Measurements from ENCODE around the gene RBKS.
"Not testable (repeated sequence)": the region's sequence is repeated elsewhere in the genome, so short reads cannot be mapped to it uniquely, and the experiment has no call there.

DNA sequence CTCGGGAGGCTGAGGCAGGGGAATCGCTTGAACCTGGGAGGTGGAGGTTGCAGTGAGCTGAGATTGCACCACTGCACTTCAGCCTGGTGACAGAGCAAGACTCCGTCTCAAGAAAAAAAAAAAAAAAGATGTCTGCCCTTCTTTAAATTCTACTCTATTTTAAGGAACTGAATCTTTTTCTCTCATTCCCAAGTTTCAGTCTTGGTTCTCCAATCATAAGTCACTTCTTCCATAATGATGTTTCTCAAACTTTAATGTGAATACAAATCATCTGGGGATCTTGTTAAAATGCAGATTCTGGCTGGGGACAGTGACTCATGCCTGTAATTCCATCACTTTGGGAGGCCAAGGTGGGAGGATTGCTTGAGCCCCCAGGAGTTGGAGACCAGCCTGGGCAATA, 125.7 kb downstream of the RBKS start:
- TF ChIP-seq, protein P1, sequence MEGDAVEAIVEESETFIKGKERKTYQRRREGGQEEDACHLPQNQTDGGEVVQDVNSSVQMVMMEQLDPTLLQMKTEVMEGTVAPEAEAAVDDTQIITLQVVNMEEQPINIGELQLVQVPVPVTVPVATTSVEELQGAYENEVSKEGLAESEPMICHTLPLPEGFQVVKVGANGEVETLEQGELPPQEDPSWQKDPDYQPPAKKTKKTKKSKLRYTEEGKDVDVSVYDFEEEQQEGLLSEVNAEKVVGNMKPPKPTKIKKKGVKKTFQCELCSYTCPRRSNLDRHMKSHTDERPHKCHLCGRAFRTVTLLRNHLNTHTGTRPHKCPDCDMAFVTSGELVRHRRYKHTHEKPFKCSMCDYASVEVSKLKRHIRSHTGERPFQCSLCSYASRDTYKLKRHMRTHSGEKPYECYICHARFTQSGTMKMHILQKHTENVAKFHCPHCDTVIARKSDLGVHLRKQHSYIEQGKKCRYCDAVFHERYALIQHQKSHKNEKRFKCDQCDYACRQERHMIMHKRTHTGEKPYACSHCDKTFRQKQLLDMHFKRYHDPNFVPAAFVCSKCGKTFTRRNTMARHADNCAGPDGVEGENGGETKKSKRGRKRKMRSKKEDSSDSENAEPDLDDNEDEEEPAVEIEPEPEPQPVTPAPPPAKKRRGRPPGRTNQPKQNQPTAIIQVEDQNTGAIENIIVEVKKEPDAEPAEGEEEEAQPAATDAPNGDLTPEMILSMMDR (conservative IDR thresholded peaks at IDR 0.05): not testable (repeated sequence)
- TF ChIP-seq EZH2 (IDR thresholded peaks at IDR 0.05; ENCODE audit: low read depth): not testable (repeated sequence)

Data from PC-9 (cell line).